Common myeloid progenitor, CD34-positive (primary cell): Measurements from ENCODE around the gene ITGA3.

ENCODE experiments used
- CTCF ChIA-PET: fragments of 350-600 bp; sonication (Branson Sonifier 250); formaldehyde crosslinking; loops from one replicate; lab custom pipeline; 2021; ENCODE audit warnings: antibody characterized with exemption; lab: Charles Lee
- POLR2A ChIA-PET: fragments of 350-600 bp; sonication (Branson Sonifier 250); formaldehyde crosslinking; loops from one replicate; lab custom pipeline; 2021; ENCODE audit warnings: antibody characterized with exemption; lab: Charles Lee
- DNase-seq, 3 donors: peaks; one replicate each; pipeline versions ENCODE4 v3.0.0 to v3.0.0-alpha.2; 2013
- H3K27ac ChIP-seq, 2 experiments: 1 replicate in 1 of 2; 2 replicates in 1 of 2; pipeline ENCODE4 v1.7.0; 2013; ENCODE audit warnings: inconsistent platforms in 2 of 2, low read length in 2 of 2, mild to moderate bottlenecking in 2 of 2, low read depth in 1 of 2, moderate library complexity in 1 of 2; ENCODE audit not compliant: severe bottlenecking in 2 of 2, insufficient read depth in 1 of 2, poor library complexity in 1 of 2
- H3K27me3 ChIP-seq, 5 experiments: replicated peaks in 2 of 5; 1 replicate in 3 of 5; 2 replicates in 2 of 5; pipeline versions ENCODE4 v1.6.1 to v1.7.0; 2013; ENCODE audit warnings: low read length in 4 of 5, mild to moderate bottlenecking in 2 of 5, moderate library complexity in 2 of 5, inconsistent platforms in 1 of 5; ENCODE audit not compliant: insufficient read depth in 5 of 5, control insufficient read depth in 4 of 5
- H3K36me3 ChIP-seq, 4 experiments: 1 replicate in 2 of 4; 2 replicates in 2 of 4; pipeline versions ENCODE4 v1.6.1 to v1.7.0; 2013; ENCODE audit warnings: low read length in 3 of 4, control low read depth in 1 of 4, mild to moderate bottlenecking in 1 of 4; ENCODE audit not compliant: control insufficient read depth in 4 of 4, insufficient read depth in 4 of 4
- H3K4me1 ChIP-seq, 4 experiments: 1 replicate in 3 of 4; 2 replicates in 1 of 4; pipeline versions ENCODE4 v1.6.1 to v1.7.1; 2013; ENCODE audit warnings: low read length in 3 of 4, mild to moderate bottlenecking in 3 of 4, control low read depth in 1 of 4, inconsistent platforms in 1 of 4, moderate library complexity in 1 of 4; ENCODE audit not compliant: control insufficient read depth in 4 of 4, insufficient read depth in 4 of 4; ENCODE audit errors: control extremely low read depth in 1 of 4
- H3K4me3 ChIP-seq, 7 experiments: 1 replicate in 4 of 7; 2 replicates in 3 of 7; pipeline versions ENCODE4 v1.5.1 to v1.7.0; 2013; ENCODE audit warnings: mild to moderate bottlenecking in 7 of 7, low read length in 6 of 7, moderate library complexity in 6 of 7, inconsistent platforms in 2 of 7, low read depth in 2 of 7, control low read depth in 1 of 7; ENCODE audit not compliant: insufficient read depth in 4 of 7, control insufficient read depth in 1 of 7; ENCODE audit errors: extremely low read depth in 1 of 7
- H3K9me3 ChIP-seq, 5 experiments: 1 replicate in 4 of 5; 2 replicates in 1 of 5; pipeline versions ENCODE4 v1.6.1 to v1.7.1; 2013; ENCODE audit warnings: low read length in 4 of 5, mild to moderate bottlenecking in 2 of 5, inconsistent platforms in 1 of 5, low read depth in 1 of 5, moderate library complexity in 1 of 5; ENCODE audit not compliant: control insufficient read depth in 4 of 5, insufficient read depth in 2 of 5; ENCODE audit errors: control extremely low read depth in 1 of 5
- WGBS: methylation state at CpG from one replicate; pipeline ENCODE4 v1.1.5; 2013; ENCODE audit not compliant: insufficient coverage; 5-methylcytosine and 5-hydroxymethylcytosine counted together

Gene ITGA3

DNA sequence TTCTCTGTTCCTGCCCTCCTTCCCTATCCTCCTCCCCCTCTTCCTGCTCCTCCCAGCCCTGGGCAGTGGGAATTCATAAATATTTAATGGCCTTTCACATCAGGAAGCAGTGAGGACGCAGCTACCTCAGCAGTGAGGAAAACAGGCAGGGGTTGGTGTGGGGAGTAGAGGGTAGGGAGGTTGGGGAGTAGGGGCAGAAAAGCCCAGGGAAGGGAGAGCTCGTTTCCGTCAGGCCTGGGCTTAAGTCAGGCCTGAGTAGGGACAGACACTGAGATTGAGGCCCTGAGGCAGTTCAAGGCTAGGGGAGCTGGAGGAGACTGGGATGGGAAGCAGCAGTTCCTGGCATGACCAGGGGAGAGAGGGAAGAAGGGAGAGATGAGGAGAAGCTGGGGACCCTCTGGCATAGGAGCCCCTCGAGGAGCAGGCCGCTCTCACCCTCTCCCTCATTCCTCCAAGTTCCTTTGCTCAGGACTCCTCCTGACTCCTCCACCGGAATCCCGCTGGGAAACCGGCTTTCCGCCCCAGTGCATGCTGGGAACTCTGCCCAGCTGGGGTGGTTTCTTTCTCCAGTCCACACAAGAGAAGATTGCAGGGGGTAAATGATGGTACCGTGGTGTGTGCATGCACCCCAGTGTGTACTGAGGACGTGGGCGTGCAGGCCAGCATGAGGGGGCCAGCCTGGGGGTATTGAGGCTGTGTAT is 67.9 kb downstream of the ITGA3 start:
- H3K4me1 ChIP-seq, result peaks cover 3 to 25% (median 18%) of the 10 kb centered on the region in 4 experiments
- peaks cover 0 to 5% (median 3%) of the 10 kb centered on the region in 5 experiments for H3K27me3 ChIP-seq
- ChIA-PET POLR2A (no interaction called here), CTCF (interaction anchor here (0.7 to 13.3 kb wide), 7 partner anchors 8 to 38 kb away, joined by 3 to 98 read pairs (median 5); partner anchors contain the start of gene PDK2)
- 85% methylated on average over 6 of the region's 12 CpGs for WGBS
- no peak overlapping the region for H3K27ac ChIP-seq
- no peak for DNase-seq
- no peaks in the 10 kb centered on the region for H3K36me3 ChIP-seq
- no peak overlapping the region for H3K4me3 ChIP-seq
- H3K9me3 ChIP-seq, result peaks cover 0 to 2% (median 0%) of the 10 kb centered on the region in 5 experiments

DNA sequence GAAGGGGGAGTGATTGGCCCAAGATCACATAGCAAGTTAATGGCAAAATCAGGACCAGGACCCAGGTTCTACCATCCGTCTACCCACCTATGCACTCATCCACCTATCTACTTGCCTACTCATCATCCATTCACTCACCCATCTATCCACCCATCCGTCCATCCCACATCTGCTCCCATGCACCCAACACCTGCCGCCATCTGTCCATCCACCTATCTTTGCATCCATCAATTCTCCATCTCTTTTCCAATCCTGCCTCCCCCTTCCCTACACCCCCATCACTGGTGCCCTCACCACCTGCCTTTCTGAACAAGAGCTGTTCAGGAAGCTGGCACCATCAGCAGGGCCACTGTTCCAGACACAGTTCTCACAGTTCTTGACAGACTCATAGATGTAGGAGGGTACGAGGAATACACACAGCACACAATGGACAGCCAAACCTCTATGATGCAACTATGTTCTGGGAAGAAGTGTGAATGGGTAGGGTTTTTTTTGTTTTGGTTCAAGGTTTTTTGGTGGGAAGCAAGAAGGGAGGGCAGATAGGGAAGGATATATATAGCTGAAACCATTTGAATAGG is 69.6 kb downstream of the ITGA3 start:
- Histone ChIP-seq H3K4me1 (peaks cover 3 to 33% (median 31%) of the 10 kb centered on the region in 4 experiments), H3K9me3 (peaks cover 0 to 2% (median 0%) of the 10 kb centered on the region in 5 experiments), H3K27me3 (peaks cover 0 to 15% (median 4%) of the 10 kb centered on the region in 5 experiments), H3K4me3 (no peak overlapping the region), H3K27ac (no peak overlapping the region), H3K36me3 (no peaks in the 10 kb centered on the region)
- ChIA-PET CTCF (interaction anchor here (1.3 to 3.7 kb wide), 4 partner anchors 9 to 36 kb away, joined by 3 to 18 read pairs (median 11); no protein-coding TSS in a partner anchor), POLR2A (interaction anchor here (0.6 kb wide), 2 partner anchors 7 to 8 kb away, joined by 3 read pairs; no protein-coding TSS in a partner anchor)
- WGBS, result 96% methylated on average over 3 of the region's 4 CpGs
- no peak for DNase-seq

DNA sequence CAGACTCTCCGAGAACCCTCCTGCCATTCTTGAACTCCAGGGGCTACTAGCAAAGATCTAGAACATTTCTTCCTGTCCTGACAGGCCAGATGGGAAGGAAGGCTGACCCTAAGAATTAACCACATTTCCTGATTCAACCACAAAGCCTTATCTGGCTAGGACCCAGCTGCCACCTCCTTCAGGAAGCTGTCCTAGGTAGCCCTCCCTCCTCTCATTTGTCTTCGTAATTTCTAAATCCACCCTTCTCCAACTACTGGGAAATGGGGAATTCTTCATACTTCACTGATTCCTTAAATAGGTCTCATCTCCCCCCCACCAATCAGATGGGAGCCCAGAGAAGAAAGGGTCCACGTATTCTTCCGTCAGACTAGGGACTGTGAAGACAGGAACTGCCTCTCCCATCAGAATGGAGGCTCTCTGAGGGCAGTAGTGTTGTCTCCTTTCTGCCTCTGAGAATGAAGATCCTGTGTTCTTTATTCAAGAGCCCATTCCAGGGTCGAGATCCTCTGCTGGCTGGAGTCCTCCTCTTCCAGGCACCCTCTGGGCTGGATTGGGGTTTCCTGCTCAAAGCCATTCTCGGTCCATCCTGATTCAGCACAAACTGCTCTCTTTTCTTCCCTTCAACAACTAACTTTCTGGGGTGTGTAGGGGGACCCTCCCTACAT is 71.9 kb downstream of the ITGA3 start:
- WGBS, result 0% methylated on average over 5 of the region's 6 CpGs
- peak overlapping the region in 5 of 7 experiments; percentile 0 to 57 (median 22) for H3K4me3 ChIP-seq
- peaks cover 0 to 2% (median 0%) of the 10 kb centered on the region in 5 experiments for H3K9me3 ChIP-seq
- ChIA-PET POLR2A (no interaction called here), CTCF (interaction anchor here (1.0 to 3.7 kb wide), 6 partner anchors 11 to 34 kb away, joined by 3 to 18 read pairs (median 8); no protein-coding TSS in a partner anchor)
- H3K4me1 ChIP-seq, result peaks cover 3 to 37% (median 36%) of the 10 kb centered on the region in 4 experiments
- no peak overlapping the region for H3K27ac ChIP-seq
- peaks cover 0 to 21% (median 8%) of the 10 kb centered on the region in 5 experiments for H3K27me3 ChIP-seq
- peaks cover 0 to 4% (median 0%) of the 10 kb centered on the region in 4 experiments for H3K36me3 ChIP-seq
- peak in 2 of 3 donors; percentile 77 to 87 for DNase-seq

DNA sequence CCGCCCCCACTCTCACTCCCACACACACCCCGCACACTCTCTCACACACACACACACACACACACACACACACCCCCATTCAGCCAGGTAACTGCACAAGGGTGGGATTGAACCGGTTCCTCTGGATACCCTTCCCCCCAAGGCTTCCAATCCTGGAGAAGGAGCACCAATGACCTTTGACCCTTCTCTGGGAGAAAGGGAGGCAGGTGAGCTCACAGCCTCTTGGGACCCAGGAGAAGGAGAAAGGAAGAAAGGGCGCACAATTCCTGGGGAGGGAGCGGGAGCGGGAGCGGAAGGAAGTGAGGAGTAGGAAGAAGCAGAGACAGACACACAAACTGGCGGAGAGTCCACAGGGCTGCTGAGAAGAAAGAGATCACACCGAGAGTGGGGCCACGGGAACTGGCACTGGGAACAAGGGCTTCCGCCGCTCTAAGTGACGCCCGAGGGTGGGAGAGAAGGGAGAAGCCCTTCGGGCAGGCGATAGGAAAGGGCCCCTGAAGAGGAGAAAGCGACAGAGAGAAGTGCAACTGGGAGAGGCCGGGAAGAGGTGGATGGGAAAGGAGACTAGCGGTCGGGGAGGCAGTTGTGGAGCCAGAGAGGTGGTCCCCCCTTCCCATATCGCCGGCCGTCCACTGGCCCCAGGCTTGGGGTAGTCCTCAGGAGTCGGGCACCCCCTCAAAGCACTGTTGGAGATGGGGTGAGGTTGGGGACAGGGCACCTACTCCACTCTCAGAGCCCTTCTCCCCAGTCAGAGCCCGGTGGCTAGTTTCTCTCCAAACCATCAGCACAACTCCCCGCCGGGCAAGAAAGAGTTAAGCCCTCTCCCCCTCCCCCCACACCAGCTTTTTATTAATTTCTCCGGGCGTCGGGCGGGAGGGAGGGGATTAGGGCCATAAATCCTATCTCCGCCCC is 72.8 kb downstream of the ITGA3 start:
- H3K36me3 ChIP-seq, result peaks cover 0 to 11% (median 3%) of the 10 kb centered on the region in 4 experiments
- peak overlapping the region; percentile 3 to 67 (median 31) for H3K4me3 ChIP-seq
- ChIA-PET CTCF (interaction anchor here (1.7 to 3.7 kb wide), 3 partner anchors 12 to 35 kb away, joined by 3 to 18 read pairs (median 11); no protein-coding TSS in a partner anchor), POLR2A (no interaction called here)
- H3K27ac ChIP-seq, result no peak overlapping the region
- under 1% methylated on average over 17 of the region's 32 CpGs for WGBS
- peaks cover 3 to 37% (median 36%) of the 10 kb centered on the region in 4 experiments for H3K4me1 ChIP-seq
- DNase-seq, result peak in 1 of 3 donors; percentile 28
- peaks cover 0 to 21% (median 8%) of the 10 kb centered on the region in 5 experiments for H3K27me3 ChIP-seq
- H3K9me3 ChIP-seq, result peaks cover 0 to 2% (median 0%) of the 10 kb centered on the region in 5 experiments

DNA sequence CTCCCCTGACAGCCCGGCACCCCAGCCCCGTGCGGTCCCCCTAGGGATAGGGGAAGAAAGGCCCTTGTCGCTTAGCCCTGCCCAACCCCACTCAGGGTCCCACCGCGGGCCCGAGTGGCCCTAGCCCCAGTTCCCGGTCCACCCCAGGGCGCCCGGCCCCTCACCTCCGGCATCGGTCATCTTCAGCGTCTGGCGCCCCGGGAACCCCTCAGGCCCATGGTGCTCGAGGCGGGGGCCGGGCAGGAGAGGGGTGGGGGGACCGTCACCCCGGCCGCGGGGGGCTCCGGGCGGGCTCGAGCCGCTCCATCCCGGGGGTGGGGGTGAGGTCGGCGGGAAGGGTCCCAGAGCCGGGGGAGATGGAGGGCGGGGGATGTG is 73.4 kb downstream of the ITGA3 start:
- H3K36me3 ChIP-seq, result peaks cover 0 to 15% (median 7%) of the 10 kb centered on the region in 4 experiments
- H3K27me3 ChIP-seq, result peaks cover 0 to 21% (median 8%) of the 10 kb centered on the region in 5 experiments
- 2% methylated on average over 7 of the region's 31 CpGs for WGBS
- ChIA-PET CTCF (interaction anchor here (1.0 to 2.5 kb wide), 5 partner anchors 10 to 35 kb away, joined by 3 to 10 read pairs (median 7); no protein-coding TSS in a partner anchor), POLR2A (interaction anchor here (0.9 kb wide), 1 partner anchor 13 kb away, joined by 3 read pairs; no protein-coding TSS in a partner anchor)
- DNase-seq, result no peak
- no peak overlapping the region for H3K27ac ChIP-seq
- peaks cover 3 to 37% (median 36%) of the 10 kb centered on the region in 4 experiments for H3K4me1 ChIP-seq
- H3K4me3 ChIP-seq, result peak overlapping the region in 2 of 7 experiments; percentile 26 to 67
- peaks cover 0 to 2% (median 0%) of the 10 kb centered on the region in 5 experiments for H3K9me3 ChIP-seq
